GM19351 (cell line): Measurements from ENCODE around the gene TSEN2.
"Not testable (repeated sequence)": the region's sequence is repeated elsewhere in the genome, so short reads cannot be mapped to it uniquely, and the experiment has no call there.

Experiments used
- ATAC-seq: cut with Tn5 transposase; IDR thresholded peaks from one replicate; pipeline ENCODE4 v1.9.1; 2021; ENCODE audit warnings: mild to moderate bottlenecking, moderate library complexity; ENCODE audit not compliant: unreplicated experiment

The TSEN2 gene

DNA sequence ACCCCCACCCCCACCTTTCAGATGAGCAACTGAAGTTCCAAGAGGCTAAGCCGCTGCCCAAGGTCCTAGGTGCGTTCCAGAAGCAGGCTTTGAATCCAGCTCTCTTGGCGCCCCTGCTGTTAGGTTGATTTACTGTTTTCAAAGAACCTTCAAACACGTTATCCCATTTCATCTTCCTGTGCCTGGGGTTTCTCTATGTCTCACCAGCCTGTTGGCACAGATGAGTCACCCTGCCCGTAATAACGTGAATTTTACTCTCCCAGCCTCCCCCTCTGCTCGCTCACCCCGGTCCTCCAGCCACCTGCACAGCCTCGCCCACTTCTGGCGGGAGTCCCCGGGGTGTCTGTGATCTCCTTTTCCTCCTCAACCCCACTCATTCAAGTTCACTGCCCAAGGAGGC lies 13.0 kb upstream of the TSEN2 start:
- no peak for ATAC-seq

DNA sequence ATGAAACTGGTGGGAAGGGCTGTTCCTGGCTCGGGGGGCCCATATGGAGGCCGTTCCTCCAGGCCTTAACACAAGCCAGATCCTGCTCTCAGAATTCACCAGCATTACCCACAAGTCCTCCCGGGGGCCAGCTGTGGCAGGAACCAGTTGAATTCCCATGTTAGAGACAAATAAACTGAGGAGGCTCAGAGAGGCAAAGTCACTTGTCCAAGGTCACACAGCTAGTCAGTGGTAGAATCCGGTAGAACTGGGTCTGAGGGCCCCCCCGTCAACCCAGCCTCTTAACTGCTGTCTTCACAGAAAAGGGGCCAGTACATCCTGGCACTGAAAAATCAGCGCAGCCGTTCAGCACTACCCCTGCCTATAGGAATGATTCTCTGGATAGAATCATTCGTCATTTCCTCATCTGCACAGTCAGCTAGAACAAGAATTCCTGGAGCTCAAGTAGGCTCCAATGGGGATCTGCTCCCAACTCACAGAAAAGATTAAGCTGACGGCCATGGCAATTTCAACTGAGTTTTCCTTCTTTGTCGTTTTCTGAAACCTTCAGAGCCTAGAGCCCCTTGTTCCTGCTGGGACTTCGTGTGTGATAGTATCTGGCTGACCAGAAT lies 12.2 kb upstream of the TSEN2 start:
- no peak for ATAC-seq

DNA sequence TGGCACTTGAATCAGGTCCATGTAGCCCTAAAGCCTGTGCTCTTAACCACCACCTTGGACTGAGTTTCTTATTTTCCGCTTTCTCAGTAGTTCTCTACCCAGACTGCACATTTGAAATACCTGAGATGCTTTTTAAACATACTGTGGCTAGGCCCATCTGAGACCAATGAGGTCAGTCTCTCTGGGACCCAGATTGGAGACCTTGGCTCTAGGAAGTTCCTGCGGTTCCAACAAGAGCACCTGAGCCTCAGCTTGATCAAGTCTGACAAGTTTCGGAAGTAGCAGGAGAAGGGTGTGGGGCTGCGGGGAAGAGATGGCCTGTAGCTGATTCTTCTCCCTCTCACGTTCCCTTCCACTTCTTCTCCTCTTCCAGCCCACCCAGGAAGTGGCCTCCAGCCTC lies 11.5 kb upstream of the TSEN2 start:
- no peak for ATAC-seq

DNA sequence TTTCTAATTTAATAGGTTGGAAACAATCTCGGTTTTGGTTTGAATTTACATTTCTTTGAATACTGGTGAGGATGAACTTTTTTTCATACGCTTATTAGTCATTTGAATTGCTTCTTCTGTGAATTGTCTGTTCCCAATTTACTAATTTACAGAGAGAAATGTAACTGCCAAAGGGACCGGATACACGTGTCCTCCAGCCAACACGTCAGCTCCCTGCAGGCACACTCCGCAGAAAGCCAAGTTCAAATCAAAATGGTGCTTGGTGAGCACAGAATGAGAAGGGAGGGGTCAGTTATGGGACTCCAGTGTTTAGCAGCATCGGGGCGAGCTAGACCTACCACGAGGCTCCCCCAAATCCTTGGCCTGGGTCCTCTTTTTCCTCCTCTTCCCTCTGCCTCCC lies 10.8 kb upstream of the TSEN2 start:
- no peak for ATAC-seq

DNA sequence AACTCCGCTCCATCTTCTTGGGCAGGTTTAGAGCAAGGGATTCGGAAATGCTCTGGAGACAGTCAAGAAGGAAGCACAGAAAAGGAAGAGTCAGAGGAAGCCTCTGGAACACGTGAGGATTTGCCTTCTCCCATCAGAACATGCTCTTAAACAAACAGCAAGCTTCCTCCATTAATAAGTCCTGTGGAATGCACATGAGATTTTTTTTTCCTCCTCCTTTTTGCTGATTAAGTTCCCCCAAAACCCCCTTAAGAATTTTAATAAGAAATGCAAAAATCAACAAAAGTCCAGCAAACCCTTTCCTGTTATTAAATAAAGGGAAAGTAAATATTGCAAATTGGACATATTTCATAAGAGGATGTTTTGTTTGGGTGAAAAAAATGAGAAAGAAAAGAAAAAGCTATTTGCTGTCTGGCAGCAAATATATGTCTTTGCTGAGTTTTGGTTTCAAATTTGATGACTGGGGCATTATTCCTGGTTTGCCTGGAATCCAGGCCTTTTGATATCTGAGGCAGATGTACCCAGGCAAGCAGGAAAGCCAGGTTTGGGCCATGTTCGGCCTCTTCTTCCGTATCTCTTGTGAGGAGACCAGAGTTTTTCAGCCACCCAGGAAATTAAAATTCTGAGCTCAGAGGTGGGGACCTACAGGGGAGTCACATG lies 7.9 kb upstream of the TSEN2 start:
- ATAC-seq = no peak

DNA sequence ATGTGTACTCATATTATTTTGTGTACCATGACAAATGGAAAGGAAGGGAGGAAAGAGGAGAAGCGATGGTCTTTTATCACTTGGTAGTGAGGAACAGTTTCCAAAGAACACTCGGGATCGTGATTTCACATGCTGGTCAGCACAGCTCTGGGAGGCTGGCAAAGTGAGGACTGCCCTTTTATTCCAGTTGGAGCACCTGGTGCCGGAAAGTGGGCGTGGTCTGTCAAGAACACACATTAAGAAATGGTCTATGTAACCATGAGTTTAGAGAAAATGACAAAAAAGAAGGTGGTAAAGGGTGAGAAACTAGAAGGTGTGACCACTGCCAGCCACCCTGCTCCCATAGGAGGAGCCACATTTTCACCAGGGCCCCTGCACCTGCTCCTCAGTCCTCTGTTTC lies 7.0 kb upstream of the TSEN2 start:
- no peak for ATAC-seq

DNA sequence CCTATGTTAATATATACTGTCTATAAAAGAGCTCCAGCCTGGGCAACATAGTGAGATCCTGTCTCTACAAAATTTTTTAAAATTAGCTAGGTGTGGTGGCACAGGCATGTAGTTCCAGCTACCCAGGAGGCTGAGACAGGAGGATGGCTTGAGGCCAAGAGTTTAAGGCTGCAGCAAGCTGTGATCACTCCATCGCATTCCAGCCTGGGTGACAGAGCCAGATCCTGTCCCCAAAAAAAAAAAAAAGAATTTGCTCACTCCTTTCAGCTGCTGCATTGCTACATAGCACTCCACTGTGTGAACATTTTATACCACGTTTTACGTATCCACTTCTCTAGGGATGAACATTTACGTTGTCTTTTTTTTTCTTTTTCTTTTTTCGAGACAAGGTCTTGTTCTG lies 6.0 kb upstream of the TSEN2 start:
- ATAC-seq = no peak

DNA sequence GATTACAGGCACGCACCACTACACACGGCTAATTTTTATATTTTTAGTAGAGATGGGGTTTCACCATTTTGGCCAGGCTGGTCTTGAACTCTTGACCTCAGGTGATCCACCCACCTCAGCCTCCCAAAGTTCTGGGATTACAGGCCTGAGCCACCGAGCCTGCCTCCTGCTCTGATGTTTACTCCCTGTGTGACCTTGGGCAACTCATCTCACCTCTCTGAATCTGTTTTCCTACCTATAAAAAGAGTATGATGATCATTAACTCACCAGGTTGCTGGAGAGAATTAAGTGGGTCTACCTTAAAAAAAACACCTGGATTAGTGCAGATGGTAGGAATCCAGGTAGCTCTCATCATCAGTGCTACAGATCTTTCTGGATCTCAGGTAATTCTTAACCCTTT lies 5.1 kb upstream of the TSEN2 start:
- not testable (repeated sequence) for ATAC-seq

DNA sequence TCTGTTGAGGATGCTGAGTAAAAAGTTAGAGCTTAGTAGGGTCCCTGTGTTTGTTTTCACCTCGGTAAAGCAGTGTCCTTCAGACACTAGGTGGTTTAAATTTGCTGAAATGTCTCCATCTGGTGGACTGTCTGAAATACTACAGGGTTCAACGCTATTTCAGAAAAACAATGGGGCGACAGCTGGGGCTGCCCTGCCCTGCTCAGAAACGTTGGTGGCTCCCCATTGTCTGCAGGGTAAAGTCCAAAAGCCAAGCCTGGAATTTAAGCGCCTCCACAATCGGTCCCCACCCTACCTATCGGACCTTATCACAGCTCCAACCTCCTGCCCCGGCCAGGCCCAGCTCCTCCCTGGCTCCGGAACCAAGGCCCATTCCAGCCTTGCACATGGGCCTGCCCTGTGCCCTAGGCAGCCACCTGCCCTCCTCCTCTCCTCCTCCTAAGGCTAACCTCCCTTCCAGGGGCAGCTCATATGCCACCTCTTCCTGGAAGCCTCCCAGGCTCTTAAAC lies 4.3 kb upstream of the TSEN2 start:
- ATAC-seq = peak; percentile 38

DNA sequence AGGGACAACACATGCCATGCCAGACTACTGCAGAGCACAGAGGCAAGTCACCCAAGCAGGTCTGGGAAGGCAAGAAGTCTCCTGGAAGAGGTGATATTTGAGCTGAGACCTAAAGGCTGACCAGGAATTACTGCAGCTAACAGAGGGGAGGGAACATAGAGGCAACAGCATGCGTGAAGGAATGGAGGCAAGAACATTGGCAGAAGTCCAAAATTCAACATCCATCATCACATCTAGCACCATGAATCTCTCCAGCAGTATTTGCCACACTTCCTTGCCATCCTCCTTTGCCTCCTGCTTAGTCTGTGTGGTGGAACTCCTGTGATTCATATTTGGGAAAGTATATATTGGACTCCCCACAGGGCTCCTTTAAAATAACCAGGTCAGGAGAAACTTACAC lies 870 bp upstream of the TSEN2 start:
- ATAC-seq = no peak

DNA sequence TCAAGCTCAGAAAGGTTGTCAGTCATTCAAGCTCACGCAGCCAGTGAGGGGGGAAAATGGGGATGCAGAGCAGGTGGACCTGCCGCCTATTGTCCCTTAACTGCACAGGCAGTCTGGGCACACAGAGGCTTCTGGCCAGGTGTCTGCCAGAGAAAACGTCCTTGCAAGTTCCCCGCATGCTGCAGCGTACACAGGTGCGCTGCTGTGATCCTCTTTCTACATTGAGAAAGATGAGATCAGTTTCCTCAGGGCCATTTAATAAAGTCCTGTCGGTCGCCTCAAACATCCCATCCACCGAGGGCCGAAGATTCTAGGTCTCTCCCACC lies 445 bp upstream of the TSEN2 start:
- no peak for ATAC-seq

DNA sequence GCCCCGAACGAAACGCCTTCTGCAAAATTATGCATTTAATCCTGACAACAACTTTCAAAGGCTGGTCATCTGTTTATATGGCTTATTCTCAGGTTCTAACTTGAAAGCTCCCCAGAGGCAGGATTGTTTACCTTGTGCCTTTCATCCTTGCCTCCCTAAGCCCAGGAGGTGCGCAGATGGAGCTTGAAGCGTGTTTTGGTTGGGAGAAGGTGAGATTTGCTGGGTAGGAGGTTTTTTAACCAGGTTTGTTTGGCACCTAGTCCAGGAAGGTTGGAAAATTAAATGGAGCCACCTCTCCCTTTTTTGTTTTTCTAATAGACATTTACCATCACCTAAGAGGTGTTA lies 675 bp downstream of the TSEN2 start:
- no peak for ATAC-seq

DNA sequence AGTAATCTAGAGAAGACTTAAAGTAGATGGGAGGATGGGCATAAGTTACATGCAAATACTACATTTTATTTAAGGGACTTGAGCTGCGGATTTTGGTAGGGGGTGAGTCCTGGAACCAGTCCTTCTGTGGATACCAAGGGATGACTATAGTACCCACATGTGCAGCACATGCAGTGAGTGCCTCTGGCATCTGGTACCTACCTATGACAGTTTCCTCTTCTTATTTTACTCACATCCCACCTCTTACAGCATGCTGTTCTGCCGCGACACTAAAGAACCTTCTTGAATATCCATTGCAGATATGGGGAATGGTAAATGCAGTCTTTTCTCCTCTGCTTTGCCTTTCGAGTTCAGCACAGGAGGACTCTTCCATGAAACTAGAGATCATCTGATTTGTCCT lies 1.7 kb downstream of the TSEN2 start:
- no peak for ATAC-seq

DNA sequence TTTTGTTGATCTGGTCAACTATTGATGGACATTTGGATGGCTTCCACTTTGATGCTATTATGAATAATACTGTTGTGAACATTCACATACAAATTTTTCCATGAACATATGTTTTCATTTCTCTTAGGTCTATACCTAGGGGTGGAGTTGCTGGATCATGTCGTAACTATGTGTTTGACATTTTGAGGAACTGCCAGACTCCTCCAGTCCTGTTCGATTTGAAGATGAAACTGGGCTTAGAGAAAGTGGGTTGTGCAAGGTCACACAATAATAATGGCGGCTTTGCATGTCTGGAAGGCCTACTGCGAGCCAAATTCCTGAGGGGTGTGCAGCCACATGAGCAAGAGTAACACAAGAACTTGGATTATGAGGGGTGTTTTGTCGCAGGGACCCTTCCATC lies 2.6 kb downstream of the TSEN2 start:
- no peak for ATAC-seq

DNA sequence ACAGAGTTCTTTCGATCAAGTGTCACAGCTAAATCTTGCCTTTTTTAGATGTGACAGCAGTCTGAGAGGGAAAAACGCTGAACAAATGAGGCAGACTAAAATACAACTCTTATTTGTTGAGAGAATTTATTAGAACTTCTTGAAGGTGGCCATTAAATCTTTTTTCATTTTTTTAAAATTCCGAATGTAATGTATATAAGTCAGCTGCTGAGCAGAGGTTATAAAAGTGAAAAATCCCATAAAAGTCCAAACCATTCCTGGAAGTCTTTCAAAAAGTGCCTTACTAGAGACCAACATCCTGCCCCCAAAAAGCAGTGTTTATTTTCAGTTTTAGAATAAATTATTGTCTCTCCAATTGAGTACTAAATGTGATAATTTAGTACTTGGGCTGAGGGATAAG lies 3.1 kb downstream of the TSEN2 start:
- no peak for ATAC-seq

DNA sequence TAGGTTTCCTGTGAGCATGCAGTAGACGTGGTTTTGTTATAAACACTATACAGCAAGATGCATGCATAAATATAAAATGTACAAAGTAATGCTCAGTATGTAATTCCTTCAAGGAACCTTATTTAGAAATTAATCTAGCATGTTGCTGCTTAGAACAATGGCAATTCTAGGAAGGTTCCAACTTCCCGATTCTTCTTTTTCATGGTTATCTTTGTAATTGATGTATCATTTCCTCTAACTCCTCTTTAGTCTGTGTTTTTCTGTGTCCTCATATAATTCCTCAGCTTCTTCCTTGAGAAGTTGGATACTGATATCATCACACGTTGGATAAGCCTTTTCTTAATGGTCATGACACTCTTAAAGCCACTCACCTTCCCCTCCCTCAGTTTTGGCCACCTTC lies 3.5 kb downstream of the TSEN2 start:
- ATAC-seq = no peak

DNA sequence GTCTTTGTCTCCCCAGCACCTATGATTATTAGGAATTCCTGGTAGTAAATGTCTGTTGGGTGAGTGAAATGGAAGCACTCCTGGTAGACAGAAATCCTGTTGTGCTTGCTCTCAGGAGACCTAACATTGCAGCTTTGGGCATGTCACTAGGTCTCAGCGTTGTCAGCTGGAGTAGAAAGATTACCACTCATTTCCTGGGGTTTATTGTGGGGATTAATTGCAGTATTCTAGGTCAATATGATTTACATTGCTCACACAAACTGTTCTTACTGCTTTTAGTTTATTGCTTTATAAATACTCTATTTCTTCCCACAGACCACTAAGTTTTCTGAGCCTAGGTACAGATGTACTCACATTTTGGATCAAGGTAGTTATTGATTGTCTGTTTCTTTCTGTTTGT lies 5.1 kb downstream of the TSEN2 start:
- ATAC-seq = no peak

DNA sequence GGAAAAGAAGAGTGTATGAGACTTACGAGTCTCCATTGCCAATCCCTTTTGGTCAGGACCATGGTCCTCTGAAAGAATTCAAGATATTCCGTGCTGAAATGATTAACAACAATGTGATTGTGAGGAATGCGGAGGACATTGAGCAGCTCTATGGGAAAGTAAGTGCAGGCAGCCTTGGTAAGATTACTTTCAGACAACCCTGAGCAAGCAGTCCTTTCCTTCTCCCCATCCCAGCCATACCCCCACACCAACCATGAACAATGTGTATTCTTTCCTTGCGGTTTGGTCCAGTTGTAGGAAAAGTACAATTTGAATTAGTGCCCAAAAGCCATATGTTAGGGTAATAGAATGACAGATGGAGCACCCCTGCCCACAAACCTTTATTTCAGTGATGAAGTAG lies 5.6 kb downstream of the TSEN2 start:
- ATAC-seq = no peak

DNA sequence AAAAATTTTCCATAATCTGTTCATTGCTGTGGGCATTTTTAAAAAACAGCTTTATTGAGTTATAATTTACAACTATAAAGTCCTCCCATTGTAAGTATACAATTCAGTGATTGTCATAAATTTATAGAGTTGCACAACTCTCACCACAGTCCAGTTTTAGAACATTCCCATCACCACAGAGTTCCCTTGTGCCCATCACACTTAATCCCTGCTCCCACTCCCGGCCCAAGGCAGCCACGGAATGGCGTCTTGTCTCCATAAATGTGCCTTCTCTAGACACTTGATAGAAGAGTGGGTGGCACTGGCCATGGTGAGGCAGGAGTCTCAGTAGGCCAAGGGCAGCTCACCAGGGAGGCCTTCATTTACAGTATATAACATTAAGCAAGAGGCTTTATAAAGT lies 6.3 kb downstream of the TSEN2 start:
- no peak for ATAC-seq

DNA sequence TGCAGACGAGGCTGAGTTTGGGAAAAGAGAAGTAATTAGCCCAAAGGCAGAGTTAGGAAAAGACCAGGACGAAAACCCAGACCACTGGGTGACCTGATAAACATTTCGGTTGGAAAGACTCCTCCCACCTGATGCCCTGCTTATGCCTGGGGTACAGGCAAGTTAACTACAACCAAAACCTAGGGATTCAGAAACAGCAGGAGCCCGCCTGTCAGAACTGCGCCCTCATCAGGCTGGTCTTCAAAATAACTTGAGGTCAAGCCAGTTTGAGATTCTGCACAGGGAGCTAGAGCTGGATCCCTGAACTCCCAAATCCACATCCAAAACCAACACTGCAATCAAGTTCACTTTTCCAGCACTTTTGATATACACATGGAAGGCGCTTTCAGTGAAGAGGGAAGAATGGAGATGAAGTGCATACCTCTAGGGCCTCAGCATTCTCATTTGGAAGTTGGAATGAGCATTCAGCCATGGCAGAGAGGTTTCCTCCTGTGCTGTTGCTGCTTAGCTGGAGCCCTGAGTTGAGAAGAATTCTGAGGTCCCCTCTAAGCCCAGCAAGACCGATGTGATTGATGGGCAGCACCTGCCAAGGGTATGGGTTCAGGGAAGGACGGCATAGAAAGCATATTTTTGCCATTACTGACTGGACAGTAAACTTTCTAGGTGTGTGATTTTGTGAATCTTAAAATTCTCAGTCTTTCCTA lies 11.6 kb downstream of the TSEN2 start:
- ATAC-seq = no peak

DNA sequence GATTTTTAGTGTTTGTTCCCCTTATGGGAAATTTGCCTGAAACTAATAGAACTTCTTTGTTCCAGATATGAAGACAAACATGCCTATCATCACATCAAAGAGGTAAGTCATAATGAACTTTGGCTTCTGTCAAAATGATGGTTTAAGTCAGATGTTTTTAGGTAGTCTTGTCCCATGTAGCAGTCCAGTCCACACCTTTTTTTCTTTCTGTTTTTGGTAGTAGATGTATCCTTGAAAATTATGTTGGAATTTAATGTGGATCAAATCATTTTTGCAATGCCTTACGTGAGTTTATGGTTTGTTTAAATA lies 12.1 kb downstream of the TSEN2 start:
- ATAC-seq = no peak

DNA sequence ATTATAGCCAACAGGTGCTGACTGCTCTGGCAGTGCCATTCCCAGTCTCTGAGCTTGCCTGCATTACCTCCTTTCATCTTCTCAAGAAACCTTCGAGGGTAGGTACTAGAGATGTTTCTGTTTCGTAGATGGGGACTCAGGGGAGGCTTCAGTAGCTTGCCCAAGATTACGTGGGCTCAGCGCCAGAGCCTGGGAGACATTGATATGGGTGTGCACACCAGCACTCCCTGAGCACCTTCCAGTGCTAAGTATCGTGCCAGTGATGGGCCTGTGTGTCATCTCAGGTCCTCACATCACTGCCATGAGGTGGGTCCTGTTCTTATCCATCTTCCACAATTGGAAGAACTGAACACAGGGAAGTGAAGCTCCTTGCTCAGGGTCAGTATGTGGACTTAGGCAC lies 15.2 kb downstream of the TSEN2 start:
- no peak for ATAC-seq
